Measurements from ENCODE around the gene CYP21A2.

The CYP21A2 gene

GRCh38 chr6:32083812-32084768 lies 45.9 kb downstream of the CYP21A2 start:
- no peak for DNase-seq (ENCODE audit: low read depth)

DNA sequence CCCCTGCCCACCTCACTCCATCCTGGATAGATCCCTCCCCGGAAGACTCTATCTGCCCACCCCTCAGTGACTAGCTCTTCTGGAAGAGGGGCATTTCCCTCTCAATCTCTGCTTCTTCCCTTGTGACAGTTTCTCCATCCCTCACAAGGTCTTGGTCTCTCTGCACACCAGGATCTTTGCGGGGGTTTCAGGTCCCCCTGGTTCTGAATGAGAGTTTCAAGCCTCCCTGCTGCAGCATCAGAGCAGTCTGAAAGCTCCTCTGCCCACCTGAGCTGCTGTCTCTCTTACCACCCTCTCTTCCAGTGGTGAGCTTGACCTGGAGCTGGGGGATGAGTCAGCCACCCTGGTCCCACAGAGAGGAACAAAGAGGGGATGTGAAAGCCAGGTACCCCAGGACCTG lies 46.6 kb downstream of the CYP21A2 start:
- no peak for DNase-seq (ENCODE audit: low read depth)

DNA sequence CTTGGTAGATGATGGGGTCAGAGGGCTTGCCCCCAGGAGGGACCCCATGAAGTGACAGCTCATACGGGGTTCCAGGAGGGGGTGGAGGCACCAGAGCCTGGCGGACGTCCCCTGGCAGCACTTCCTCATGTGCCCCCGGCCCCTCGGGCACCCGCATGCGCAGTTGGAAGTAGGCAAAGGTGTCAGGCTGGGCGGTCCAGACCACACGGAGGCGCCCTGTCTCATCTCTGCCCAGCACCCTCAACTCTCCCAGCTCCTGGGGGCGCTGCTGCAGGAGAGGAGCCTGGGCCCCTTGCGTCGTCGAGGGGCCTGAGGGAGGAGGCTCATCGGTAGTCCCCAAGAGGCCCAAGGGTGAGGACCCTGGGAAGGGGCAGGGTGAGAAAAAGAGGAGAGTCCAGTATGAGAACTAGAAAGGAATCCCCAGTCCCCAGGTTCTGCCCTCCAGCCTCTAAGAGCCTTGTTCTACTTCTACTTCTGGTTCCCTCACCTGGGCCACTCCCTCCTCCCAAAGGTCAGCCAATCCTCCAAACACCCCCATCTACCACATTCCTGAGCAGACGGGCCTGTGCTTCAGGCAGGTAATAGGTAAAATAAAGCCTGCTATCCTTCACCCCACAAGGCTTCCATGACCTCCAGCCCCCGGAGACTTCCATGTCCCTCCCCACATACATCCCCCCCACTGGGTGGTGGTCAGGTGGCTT lies 47.7 kb downstream of the CYP21A2 start:
- DNase-seq (ENCODE audit: low read depth): no peak

DNA sequence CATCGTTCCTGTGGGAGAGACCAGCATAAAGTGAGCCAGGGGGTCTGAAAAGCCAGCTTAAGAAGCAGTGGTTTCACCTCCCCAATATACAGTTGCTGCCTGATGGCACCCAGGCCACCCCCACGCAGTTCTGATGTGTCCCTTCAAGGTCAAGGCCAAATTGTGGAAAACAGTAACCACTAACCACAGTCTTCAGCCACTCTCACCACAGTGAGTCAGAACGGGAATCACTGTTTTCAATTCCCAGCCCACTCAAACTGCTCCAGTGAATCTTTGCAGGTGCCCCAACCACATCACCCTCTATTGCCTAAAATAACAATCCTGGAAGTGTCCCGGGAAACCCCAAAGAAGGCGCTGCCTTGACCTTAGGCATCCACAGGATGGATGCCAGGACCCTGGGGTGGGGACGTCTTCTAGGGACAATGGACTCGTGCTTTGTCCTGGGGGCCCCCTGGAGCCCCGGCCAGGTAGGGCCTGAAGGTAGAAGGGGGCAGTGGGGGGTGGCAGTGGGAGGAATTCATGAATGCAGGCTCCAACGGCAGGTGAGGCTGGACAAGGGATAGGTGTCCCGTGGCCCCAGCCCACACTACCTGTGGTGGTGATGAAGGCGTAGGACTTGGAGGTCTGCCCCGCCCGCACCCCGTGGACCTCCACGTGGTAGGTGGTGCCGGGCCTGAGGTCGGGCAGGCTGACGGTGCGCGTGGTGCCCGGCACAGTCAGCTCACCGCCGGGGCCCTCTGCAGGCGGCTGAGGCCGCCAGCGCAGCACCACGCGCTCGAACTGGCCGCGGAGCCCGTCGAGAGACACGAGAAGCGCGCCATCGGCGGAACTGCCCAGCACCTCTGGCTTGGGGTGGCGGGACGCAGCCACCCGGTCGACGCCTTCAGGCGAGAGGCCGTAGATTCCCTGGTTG lies 48.7 kb downstream of the CYP21A2 start:
- peak; percentile 67 for DNase-seq (ENCODE audit: low read depth)

GRCh38 chr6:32087574-32088486 lies 49.6 kb downstream of the CYP21A2 start:
- DNase-seq (ENCODE audit: low read depth): no peak

DNA sequence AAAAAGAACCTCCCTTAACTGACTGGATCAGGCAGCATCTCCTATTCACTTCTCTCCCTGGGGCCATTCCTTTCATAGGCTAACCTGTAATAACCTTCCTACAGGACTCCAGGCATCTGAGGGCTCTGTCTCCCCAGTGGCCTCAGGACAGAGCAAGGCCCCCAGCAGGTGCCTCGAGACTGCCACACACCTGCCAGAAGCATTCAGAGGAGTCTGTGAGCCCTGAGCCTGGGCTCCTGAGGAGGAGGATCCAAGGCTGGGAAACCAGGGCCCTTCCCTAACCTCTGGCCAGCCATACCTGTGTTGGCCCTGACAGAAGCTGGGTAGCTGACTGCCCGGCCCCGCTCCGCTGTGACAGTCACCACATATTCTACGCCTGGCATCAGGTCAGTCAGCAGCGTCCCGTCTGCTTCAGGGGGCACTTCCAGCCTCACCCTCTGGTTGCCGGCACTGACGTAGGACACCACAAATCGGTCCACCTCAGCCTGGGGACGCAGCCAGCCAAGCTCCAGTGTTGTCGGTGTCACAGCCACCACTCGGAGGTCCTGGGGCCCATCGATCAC lies 50.4 kb downstream of the CYP21A2 start:
- DNase-seq (ENCODE audit: low read depth): no peak

- DNase-seq (ENCODE audit: low read depth): no peak
Observed at GRCh38 chr6:32089082-32089828, 51.0 kb downstream of the CYP21A2 start.

Data from HS-5 (cell line).